Suppressor macrophage (primary cell): Measurements from ENCODE around the gene TEX22.

Experiments
- DNase-seq, 4 experiments: peaks; one replicate each; pipeline ENCODE4 v3.0.0-alpha.2; 2020 to 2022

TEX22 gene

DNA sequence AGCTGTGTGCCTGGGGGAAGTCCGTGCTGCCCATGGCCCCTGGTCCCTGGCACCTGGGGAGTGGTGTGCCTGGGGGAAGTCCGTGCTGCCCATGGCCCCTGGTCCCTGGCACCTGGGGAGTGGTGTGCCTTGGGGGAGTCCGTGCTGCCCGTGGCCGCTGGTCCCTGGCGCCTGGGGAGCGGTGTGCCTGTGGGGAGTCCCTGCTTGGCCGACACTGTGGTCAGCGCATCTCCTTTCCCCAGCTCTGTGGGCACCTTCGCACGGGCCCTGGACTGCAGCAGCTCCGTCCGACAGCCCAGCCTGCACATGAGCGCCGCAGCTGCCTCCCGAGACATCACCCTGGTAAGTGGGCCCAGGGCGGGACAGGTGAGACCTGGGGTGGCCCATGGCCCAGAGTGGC, 61.8 kb downstream of the TEX22 start:
- no peak for DNase-seq

DNA sequence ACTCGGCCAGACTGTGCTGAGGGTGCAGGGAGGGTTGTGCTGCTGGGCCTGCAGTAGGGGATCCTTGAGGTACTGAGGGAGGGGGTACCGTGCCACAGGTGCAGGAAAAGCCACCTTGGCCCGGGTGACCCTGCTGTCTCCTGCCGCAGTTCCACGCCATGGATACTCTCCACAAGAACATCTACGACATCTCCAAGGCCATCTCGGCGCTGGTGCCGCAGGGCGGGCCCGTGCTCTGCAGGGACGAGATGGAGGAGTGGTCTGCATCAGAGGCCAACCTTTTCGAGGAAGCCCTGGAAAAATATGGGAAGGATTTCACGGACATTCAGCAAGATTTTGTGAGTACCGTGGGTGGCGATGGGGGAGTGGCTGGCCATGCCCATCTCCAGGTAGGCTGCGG, 62.3 kb downstream of the TEX22 start:
- DNase-seq = no peak

DNA sequence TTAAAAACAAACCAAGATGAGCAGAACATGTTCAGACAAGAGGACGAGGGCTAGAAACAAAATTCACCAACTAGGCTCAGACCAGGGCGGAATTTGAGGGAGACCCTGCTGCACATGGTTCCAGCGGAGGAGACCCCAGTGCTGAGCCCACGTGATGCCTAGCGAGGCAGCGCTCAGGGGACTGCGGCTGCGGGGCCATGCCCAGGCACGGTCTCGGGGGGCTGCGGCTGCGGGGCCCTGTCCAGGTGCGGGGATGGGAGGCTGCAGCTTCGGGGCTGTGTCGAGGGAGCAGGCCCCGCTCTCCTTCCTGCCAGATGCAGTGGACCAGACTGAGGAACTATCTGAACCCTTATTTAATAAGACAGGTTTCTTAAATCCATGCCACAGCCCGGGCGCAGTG, 63.6 kb downstream of the TEX22 start:
- DNase-seq = no peak
